NCI-H2227 (cell line): ENCODE data around the gene ARMC8.

ENCODE experiments used
- DNase-seq: peaks from one replicate; lab custom pipeline; 2025; ENCODE audit not compliant: unreplicated experiment; lab: John Stamatoyannopoulos, UW

ARMC8 gene

GRCh38 chr3:138297876-138298275 is 110.8 kb downstream of the ARMC8 start:
- no peak for DNase-seq

GRCh38 chr3:138300647-138301046 is 113.5 kb downstream of the ARMC8 start:
- no peak for DNase-seq

- DNase-seq: no peak
These were observed 116.4 kb downstream of the ARMC8 start for GRCh38 chr3:138303474-138303873.

- DNase-seq: no peak
These were observed 120.8 kb downstream of the ARMC8 start for GRCh38 chr3:138307899-138308298.

GRCh38 chr3:138308783-138309182 is 121.7 kb downstream of the ARMC8 start:
- DNase-seq: no peak

- DNase-seq: no peak
These were observed 123.4 kb downstream of the ARMC8 start for GRCh38 chr3:138310494-138310893.

- DNase-seq: no peak
These were observed 127.7 kb downstream of the ARMC8 start for GRCh38 chr3:138314751-138315150.

GRCh38 chr3:138317687-138318086 is 130.6 kb downstream of the ARMC8 start:
- no peak for DNase-seq

GRCh38 chr3:138323971-138324370 is 136.9 kb downstream of the ARMC8 start:
- no peak for DNase-seq

- no peak for DNase-seq
These were observed 138.9 kb downstream of the ARMC8 start for GRCh38 chr3:138325990-138326389.

- DNase-seq: no peak
These were observed 139.9 kb downstream of the ARMC8 start for GRCh38 chr3:138326866-138327595.

- no peak for DNase-seq
These were observed 140.7 kb downstream of the ARMC8 start for GRCh38 chr3:138327831-138328230.

GRCh38 chr3:138328341-138328740 is 141.2 kb downstream of the ARMC8 start:
- peak; percentile 4 for DNase-seq

- peak; percentile 96 for DNase-seq
These were observed 142.3 kb downstream of the ARMC8 start, which contains the start of gene NME9 for GRCh38 chr3:138329127-138329983. NME9 (minus strand) TSS chr3:138329851; CDS start chr3:138329335, 516 bp downstream.

GRCh38 chr3:138329984-138330293 is 142.8 kb downstream of the ARMC8 start:
- DNase-seq: no peak

GRCh38 chr3:138331143-138331894 is 144.2 kb downstream of the ARMC8 start:
- DNase-seq: peak; percentile 1

- DNase-seq: peak; percentile 33
These were observed 145.5 kb downstream of the ARMC8 start for GRCh38 chr3:138332472-138333073.

- no peak for DNase-seq
These were observed 147.5 kb downstream of the ARMC8 start for GRCh38 chr3:138334608-138335007.

GRCh38 chr3:138336454-138336999 is 149.4 kb downstream of the ARMC8 start:
- DNase-seq: no peak

GRCh38 chr3:138338244-138338643 is 151.1 kb downstream of the ARMC8 start:
- no peak for DNase-seq

GRCh38 chr3:138338811-138339210 is 151.7 kb downstream of the ARMC8 start:
- DNase-seq: no peak
